Astrocyte (in vitro differentiated cells and primary cell): ENCODE data around the gene E2F2.

Experiments
- CTCF ChIP-seq: IDR thresholded peaks from 2 replicates; pipeline ENCODE4 v1.5.1; 2011; ENCODE audit warnings: low read depth, mild to moderate bottlenecking, inconsistent platforms, low read length, moderate library complexity; ENCODE audit not compliant: insufficient read depth
- EZH2 ChIP-seq: IDR thresholded peaks from 2 replicates; pipeline ENCODE4 v1.6.1; 2012; ENCODE audit warnings: mild to moderate bottlenecking, low read length, inconsistent platforms; ENCODE audit not compliant: insufficient read depth

GRCh38 chr1:23559985-23560741 lies 29.1 kb upstream of the E2F2 start:
- no peak for TF ChIP-seq CTCF
- no peak for TF ChIP-seq EZH2
